IgD-negative memory B cell (primary cell): Measurements from ENCODE around the gene PHIP. TPM values are rescaled to one million over a fixed set of nuclear protein-coding genes. Genes with fewer than 3 reads are reported as not detected.
"Not testable (repeated sequence)": the region's sequence is repeated elsewhere in the genome, so short reads cannot be mapped to it uniquely, and the experiment has no call there.

Source experiments
- H3K27ac Mint-ChIP-seq, 3 donors: one replicate each; pipeline ENCODE4 v1.8.0; 2020 to 2022; ENCODE audit warnings: mild to moderate bottlenecking in 3 of 3, mixed read lengths in 3 of 3, moderate library complexity in 1 of 3
- H3K27me3 Mint-ChIP-seq: one replicate; pipeline ENCODE4 v1.8.0; 2021; ENCODE audit warnings: mixed read lengths
- H3K36me3 Mint-ChIP-seq: one replicate; pipeline ENCODE4 v1.8.0; 2020; ENCODE audit warnings: mild to moderate bottlenecking, mixed read lengths
- H3K4me1 Mint-ChIP-seq, 3 donors: one replicate each; pipeline ENCODE4 v1.8.0; 2020 to 2022; ENCODE audit warnings: mixed read lengths in 3 of 3, mild to moderate bottlenecking in 1 of 3
- H3K4me3 Mint-ChIP-seq, 4 donors: one replicate each; pipeline ENCODE4 v1.8.0; 2020 to 2022; ENCODE audit warnings: mild to moderate bottlenecking in 4 of 4, mixed read lengths in 4 of 4, moderate library complexity in 3 of 4
- H3K9me3 Mint-ChIP-seq, 3 donors: one replicate each; pipeline ENCODE4 v1.8.0; 2020 to 2021; ENCODE audit warnings: mixed read lengths in 3 of 3, mild to moderate bottlenecking in 1 of 3
- polyA plus RNA-seq: library from polyadenylated mRNA; unstranded; fragments of 300-500 nt; fragmentation: Illumina TruSeq; gene quantifications from one replicate; pipeline ENCODE4 v1.2.3, GENCODE V29; 2021

PHIP gene
- polyA plus RNA-seq, 1 donor from 2014 or later, result 11.4 TPM

DNA sequence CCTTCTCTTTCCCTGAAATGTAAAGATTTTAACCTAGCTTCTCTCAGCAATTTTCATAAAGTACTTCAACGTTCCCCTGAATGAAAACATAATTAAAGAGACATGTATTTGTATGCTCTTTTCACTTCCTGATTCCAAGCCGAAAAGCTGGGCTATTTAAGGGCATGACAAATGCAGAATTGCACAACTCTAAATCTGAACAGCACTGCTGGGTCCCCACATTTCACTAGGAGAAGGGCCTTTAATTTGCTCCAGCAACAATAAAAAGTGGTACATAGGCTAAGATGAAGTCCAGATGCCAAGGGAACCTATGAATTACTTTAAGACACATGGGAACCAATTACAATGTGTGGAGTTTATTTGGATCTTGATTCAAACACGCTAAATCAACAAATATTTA lies 168.7 kb downstream of the PHIP start:
- H3K4me3 Mint-ChIP-seq, result no peak overlapping the region
- H3K36me3 Mint-ChIP-seq, result no peaks in the 10 kb centered on the region
- H3K27me3 Mint-ChIP-seq, result peaks cover 31% of the 10 kb centered on the region
- H3K4me1 Mint-ChIP-seq, result peaks cover 5 to 13% (median 10%) of the 10 kb centered on the region in 3 donors
- peaks cover 0 to 6% (median 0%) of the 10 kb centered on the region in 3 donors for H3K9me3 Mint-ChIP-seq
- no peak overlapping the region for H3K27ac Mint-ChIP-seq

DNA sequence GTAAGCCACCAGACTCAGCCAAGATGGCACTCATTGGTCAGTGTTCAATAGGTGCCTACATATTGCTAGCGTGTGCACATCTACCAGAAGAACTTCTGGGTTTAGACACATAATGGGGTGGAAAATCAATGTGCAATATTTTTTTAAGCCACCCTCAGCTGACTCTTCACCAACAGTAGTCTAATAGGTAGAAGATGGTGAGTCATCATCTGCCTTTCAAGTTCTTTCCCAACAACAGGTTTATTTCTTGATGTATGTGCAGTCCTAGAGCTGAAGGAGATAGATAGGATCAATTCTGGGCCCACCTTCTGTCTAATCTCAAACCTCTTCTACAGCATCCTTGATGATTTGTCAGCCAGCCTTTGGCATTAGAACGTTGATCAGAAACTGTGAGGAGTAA lies 169.4 kb downstream of the PHIP start:
- Mint-ChIP-seq H3K36me3 (peaks cover 2% of the 10 kb centered on the region), H3K9me3 (peaks cover 0 to 6% (median 0%) of the 10 kb centered on the region in 3 donors), H3K27ac (no peak overlapping the region), H3K4me3 (no peak overlapping the region), H3K4me1 (peaks cover 5 to 13% (median 10%) of the 10 kb centered on the region in 3 donors), H3K27me3 (peaks cover 31% of the 10 kb centered on the region)

DNA sequence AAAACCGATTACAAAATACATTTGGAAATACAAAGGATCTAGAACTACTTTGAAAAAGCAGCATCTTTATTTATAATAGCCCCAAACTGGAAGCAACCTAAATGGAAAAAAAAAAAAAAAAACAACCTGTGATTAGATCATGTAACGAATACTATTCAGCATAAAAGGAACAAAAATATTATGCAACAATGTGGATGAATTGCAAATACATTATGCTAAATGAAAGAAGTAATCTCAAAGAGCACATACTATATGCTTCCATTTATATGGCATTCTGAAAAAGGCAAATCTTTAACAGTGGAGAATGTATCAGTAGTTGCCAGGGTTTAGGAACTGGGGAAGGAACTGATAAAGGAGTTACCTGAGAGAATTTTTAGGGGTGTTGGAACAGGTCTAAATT lies 181.8 kb downstream of the PHIP start:
- Mint-ChIP-seq H3K27ac (no peak overlapping the region), H3K4me1 (peaks cover 0 to 1% (median 0%) of the 10 kb centered on the region in 3 donors), H3K4me3 (no peak overlapping the region), H3K27me3 (no peaks in the 10 kb centered on the region), H3K36me3 (peaks cover 4% of the 10 kb centered on the region), H3K9me3 (no peaks in the 10 kb centered on the region)

DNA sequence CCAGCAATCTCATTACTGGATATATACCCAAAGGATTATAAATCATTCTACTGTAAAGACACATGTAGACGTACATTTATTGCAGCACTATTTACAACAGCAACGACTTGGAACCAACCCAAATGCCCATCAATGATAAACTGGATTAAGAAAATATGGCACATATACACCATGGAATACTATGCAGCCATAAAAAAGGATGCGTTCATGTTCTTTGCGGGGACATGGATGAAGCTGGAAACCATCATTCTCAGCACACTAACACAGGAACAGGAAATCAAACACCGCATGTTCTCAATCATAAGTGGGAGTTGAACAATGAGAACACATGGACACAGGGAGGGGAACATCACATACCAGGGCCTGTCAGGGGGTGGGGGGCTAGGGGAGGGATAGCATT lies 188.2 kb downstream of the PHIP start:
- not testable (repeated sequence) for H3K9me3 Mint-ChIP-seq, H3K4me1 Mint-ChIP-seq, H3K4me3 Mint-ChIP-seq, H3K27ac Mint-ChIP-seq, H3K36me3 Mint-ChIP-seq, H3K27me3 Mint-ChIP-seq

Other genes with a start within 250 kb of the PHIP start
- gene IRAK1BP1, start 210.7 kb downstream of the PHIP start, polyA plus RNA-seq, result 1.8 TPM
- gene HMGN3, start 156.4 kb upstream of the PHIP start, polyA plus RNA-seq, result 87.8 TPM